HG03025 (cell line): ENCODE data around the gene SPOPL.
"Not testable (repeated sequence)": the region's sequence is repeated elsewhere in the genome, so short reads cannot be mapped to it uniquely, and the experiment has no call there.

Experiments
- ATAC-seq: cut with Tn5 transposase; IDR thresholded peaks from one replicate; pipeline ENCODE4 v1.9.1; 2021; ENCODE audit warnings: mild to moderate bottlenecking, moderate library complexity; ENCODE audit not compliant: unreplicated experiment, low FRiP score

SPOPL gene

GRCh38 chr2:138501425-138502254, at the start of gene SPOPL:
Gene SPOPL, plus strand, starts transcription at chr2:138501770. Its CDS starts 48,447 bp downstream, at chr2:138550217.
- ATAC-seq = peak; percentile 63

DNA sequence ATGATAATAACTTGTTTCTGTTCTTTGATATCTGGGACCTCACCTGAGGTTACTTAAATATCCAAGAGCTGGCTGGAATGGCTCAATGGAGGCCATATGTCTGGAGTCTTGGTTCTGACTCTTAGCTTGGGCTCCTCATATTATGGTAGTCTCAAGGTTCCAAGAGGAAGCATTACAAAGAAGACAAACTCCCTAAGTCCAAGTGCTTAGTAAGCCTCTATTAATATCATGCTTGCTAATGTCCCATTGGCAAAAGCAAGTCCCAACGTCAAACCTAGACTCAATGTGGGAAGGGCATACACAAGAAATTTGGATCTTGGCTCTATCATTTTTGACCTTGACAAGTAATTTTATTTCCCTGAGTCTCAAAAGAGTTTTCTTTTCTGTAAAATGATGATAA, 49.2 kb upstream of the SPOPL start:
- ATAC-seq = no peak

DNA sequence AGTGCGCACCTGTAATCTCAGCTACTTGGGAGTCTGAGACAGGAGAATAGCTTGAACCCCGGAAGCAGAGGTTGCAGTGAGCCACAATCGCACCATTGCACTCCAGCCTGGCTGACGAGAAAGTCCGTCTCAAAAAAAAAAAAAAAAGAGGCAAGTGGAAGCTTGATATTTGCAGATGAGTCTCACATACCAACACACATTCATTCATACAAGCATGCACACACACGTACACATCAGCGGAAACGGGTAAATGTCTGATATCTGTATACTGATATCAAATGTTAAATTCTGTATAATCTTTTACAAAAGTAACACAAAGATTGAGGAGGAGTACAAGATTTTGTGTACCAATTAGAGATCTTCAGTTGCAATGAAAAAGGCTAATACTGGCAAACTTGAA, 47.8 kb upstream of the SPOPL start:
- no peak for ATAC-seq

- no peak for ATAC-seq
Measured at GRCh38 chr2:138454761-138455160, 46.8 kb upstream of the SPOPL start.

GRCh38 chr2:138455275-138455674, 46.3 kb upstream of the SPOPL start:
- no peak for ATAC-seq

DNA sequence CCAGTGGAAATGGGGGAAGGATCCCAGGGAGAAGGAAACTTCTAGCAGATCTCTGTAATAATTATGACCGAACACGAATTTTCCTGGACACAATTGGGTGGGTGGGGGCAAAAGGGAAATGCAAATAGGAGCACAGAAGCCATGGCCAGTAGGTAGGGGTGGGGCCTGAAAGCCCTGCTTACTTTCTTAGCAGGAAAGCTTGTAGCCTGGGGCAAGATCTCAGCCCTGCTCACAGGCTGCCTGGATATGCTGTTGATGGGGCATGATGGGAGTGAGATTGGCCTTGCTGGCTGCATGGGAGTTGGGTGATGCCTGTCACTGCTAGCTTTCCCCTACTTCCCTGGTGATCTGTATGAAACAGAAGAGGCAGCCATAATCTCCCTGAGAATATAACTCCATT, 45.9 kb upstream of the SPOPL start:
- ATAC-seq = no peak

DNA sequence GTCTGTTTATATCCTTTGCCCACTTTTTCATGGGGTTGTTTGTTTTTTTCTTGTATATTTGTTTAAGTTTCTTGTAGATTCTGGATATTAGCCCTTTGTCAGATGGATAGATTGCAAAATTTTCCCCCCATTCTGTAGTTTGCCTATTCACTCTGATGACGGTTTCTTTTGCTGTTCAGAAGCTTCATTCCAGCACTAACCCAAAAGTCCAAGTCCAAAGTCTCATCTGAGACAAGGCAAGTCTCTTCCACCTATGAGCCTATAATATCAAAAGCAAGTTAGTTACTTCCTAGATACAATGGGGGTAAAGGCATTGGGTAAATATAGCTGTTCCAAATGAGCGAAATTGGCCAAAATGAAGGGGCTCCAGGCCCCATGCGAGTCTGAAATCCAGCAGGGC, 38.9 kb upstream of the SPOPL start:
- ATAC-seq = not testable (repeated sequence)

- no peak for ATAC-seq
Measured at GRCh38 chr2:138468617-138469016, 33.0 kb upstream of the SPOPL start.

DNA sequence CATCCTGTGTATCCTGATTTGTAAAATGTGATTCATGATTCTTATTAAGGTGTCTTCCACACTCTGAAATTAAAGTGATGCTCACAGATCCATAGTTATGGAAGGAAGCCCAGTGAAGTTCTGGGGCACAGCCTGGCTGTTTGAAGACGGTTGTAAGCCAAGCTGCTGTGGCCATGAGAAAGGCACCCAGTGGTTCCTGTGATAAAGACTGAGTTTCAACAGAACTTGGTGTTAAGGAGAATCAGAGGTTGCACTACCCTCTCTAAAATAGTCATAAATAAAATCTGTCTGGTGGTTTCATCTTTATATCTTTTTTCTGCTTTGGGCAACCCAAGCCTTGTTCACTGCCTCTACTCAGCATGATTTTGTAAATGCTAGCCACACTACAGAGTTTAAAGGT, 32.2 kb upstream of the SPOPL start:
- ATAC-seq = no peak

DNA sequence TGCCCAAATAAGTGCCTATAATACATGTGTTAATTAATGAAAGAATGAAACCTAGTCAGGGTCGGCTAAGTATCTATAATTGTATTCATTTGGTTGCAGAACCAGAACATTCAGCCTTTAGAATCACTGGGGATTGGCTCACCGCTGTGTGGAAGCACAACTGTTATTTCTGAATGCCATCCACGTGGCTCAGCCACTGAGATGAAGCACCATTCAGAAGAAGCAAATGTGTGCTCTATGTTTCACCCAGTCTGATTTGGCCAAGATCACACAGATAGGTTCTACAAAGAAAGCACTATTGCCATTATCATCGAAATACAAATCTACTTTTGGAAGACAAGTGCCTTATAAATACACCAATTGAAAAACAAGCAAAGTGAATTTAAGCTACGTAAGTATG, 30.6 kb upstream of the SPOPL start:
- no peak for ATAC-seq

DNA sequence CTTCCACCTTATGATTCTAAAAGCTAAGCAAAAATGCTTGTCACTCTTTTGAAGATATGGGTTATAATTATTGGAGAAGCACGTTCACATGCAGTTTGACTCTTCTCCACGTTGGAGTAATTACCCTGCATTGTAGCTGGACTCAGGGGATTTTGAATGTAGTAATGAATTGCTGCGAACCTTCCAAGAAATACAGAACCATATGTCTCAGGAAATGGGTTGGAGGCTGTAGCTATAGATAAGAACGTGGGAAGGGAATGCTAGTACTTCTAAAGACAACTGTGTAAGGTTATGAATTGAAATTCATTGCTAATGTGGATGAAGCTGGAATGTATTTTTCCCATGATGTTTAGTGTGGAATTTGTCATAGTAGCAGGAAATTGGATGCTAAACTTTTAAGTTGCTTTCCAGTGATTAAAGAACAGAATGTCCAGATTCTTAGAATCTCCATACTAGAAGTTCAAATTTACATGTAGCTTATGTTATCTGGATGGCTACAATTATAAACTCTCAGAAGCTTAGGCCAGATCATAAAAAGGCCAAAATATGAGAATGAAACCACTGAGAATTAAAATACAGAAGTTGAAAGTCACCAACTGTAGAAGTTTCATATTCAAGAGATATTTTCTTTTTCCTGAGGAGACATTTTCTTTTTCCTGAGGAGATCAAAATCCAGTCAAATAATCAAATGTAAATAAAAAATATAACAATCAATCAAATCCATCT, 27.3 kb upstream of the SPOPL start:
- ATAC-seq = no peak

DNA sequence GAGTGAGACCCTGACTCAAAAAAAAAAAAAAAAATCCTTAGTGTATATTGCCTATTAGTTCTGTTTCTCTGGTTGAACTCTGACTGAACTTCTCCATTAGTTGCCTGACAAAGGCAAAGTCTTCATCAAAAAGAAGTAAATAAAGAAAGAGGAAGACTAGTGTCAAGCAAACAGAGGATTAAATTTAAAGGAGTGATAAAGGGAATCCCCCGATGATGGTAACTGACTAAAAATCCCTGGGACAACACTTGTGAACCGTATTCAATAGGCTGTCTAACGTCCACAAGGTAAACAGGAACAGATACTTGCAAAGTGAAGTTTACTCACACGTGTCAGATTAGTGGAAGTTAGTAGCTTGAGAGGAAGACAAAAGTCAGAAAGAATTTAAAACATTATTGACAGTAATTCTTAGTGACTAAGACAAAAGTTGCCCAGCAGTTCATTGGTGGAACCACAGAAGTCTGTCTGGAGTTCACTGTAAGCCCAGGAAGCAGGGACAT, 26.2 kb upstream of the SPOPL start:
- peak; percentile 92 for ATAC-seq

- no peak for ATAC-seq
Measured at GRCh38 chr2:138476186-138476585, 25.4 kb upstream of the SPOPL start.

DNA sequence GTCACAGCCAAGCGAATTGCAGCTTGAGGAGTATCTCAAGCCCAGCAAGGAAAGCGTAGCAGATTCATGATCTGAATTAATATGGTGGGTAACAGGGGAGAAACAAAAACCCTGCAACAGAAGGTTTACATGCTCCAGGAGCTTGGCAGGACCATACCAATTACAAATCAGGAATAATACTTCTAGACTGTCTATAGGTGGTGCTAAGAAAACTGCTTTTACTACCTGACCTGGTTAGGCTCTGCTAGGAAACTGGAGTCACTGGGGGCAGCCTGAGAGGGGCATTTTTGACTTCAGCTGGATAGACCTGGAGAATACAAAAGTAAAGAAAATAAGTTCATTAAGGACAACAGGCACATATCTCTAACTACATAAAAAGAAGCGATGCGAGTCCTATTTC, 24.6 kb upstream of the SPOPL start:
- no peak for ATAC-seq

DNA sequence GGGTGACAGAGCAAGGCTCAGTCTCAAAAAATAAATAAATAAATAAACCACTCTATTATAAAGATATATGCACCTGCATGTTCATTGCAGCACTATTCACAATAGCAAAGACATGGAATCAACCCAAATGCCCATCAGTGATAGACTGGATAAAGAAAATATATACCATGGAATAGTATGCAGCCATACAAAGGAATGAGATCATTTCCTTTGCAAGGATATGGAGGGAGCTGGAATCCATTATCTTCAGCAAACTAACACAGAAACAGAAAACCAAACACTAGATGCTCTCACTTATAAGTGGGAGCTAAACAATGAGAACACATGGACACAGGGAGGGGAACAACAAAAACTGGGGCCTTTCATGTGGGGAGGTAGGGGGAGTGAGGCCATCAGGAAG, 18.8 kb upstream of the SPOPL start:
- not testable (repeated sequence) for ATAC-seq

DNA sequence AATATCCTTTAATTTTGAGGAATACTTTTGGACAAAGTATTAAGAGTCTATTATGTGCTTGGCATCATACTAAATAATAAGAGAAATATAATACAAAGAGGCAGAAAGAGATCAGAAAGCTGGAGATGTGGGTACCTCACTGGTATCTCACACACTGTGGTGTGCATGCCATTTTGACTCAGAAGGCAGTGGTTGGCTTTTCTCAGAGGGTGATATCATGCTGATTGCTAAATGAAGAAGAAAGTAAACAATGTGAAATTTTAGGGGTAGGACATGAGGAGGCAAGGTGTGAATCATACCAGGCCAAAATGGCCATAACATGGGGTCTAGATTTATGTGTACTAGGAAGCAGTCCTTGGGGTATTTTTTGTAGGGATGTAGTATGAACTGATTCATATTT, 16.6 kb upstream of the SPOPL start:
- ATAC-seq = no peak

DNA sequence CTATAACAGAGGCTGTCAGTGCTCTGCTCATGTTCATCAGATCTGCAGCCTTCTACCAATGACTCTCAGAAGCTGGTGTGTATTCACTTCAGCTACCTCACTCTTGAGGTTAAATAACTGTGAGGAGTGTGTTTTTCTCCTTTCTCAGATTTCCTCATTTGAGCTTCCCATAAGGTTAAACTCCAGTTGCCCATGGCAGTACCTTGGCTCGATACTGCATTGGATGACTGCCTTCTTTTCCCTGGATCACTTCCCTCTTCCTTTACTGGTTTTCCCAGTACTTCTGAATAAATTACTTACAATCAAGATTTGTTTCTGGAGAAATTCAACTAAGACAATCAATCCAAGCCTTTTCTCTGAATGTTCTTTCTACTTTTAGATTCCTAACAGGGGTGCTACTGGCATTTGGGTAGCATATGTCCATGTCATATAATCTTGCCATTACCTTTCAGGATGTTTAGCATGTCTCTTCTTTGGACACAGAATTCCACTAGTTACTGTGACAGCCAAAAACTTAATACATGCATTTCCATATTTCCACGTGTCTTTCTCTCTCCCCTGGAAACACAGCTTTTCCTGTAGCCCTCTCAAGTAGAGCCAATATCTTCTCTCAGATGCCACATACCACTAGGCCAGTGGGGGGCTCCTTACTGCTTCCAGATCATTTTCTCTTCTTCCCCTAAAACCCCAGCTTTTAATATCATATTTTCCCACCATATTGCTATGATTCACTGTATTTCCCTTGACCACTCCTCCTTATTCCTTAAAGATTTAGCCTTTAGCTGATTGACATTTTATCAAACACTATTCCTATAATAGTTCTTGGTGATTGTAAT, 15.0 kb upstream of the SPOPL start:
- ATAC-seq = no peak

GRCh38 chr2:138490673-138491494, 10.7 kb upstream of the SPOPL start:
- ATAC-seq = no peak

GRCh38 chr2:138491495-138491862, 10.1 kb upstream of the SPOPL start:
- no peak for ATAC-seq

DNA sequence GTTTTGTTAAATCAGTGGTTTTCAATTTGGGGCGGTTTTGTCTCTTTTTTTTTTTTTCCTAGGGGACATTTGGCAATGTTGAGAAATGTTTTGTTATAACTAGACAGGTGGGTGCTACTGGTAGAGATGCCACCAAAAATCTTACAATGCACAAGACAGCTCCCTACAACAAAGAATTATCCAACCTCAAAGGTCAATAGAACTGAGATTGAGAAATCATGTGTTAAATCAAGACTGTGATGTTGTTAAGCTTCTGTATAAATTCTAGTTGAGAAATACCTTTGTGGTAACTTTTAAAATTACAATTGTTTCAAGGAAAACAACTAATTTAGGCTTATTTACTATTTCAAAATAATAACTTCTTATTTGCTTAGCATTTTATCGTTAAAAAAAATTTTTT, 9.4 kb upstream of the SPOPL start:
- no peak for ATAC-seq
